Measurements from ENCODE around the gene PRPH2. TPM values are rescaled to one million over a fixed set of nuclear protein-coding genes. Genes with fewer than 3 reads are reported as not detected.
"Not testable (repeated sequence)": the region's sequence is repeated elsewhere in the genome, so short reads cannot be mapped to it uniquely, and the experiment has no call there.

The PRPH2 gene
- polyA plus RNA-seq, 3 donors = 1.8 to 3.8 (median 3.2) TPM

GRCh38 chr6:42742116-42742894 is 19.9 kb upstream of the PRPH2 start:
- DNase-seq (ENCODE audit: low read depth in 3 of 3, low spot score in 2 of 3) = no peak

GRCh38 chr6:42740725-42741124 is 18.3 kb upstream of the PRPH2 start:
- DNase-seq (ENCODE audit: low read depth in 3 of 3, low spot score in 2 of 3) = no peak

GRCh38 chr6:42735976-42736375 is 13.6 kb upstream of the PRPH2 start:
- DNase-seq (ENCODE audit: low read depth in 3 of 3, low spot score in 2 of 3) = no peak

- not testable (repeated sequence) for DNase-seq (ENCODE audit: low read depth in 3 of 3, low spot score in 2 of 3)
Measured at GRCh38 chr6:42733867-42734481, 11.6 kb upstream of the PRPH2 start.

- DNase-seq (ENCODE audit: low read depth in 3 of 3, low spot score in 2 of 3) = no peak
Measured at GRCh38 chr6:42729731-42730130, 7.3 kb upstream of the PRPH2 start.

- DNase-seq (ENCODE audit: low read depth in 3 of 3, low spot score in 2 of 3) = no peak
Measured at GRCh38 chr6:42727627-42728026, 5.2 kb upstream of the PRPH2 start.

GRCh38 chr6:42727087-42727611 is 4.8 kb upstream of the PRPH2 start:
- DNase-seq (ENCODE audit: low read depth in 3 of 3, low spot score in 2 of 3) = no peak

- peak in 1 of 3 donors; percentile 76 for DNase-seq (ENCODE audit: low read depth in 3 of 3, low spot score in 2 of 3)
Measured at GRCh38 chr6:42726485-42727086, 4.2 kb upstream of the PRPH2 start.

GRCh38 chr6:42726026-42726425 is 3.6 kb upstream of the PRPH2 start:
- no peak for DNase-seq (ENCODE audit: low read depth in 3 of 3, low spot score in 2 of 3)

- no peak for DNase-seq (ENCODE audit: low read depth in 3 of 3, low spot score in 2 of 3)
Measured at GRCh38 chr6:42724825-42725224, 2.4 kb upstream of the PRPH2 start.

GRCh38 chr6:42720739-42721138 is 1.7 kb downstream of the PRPH2 start:
- DNase-seq (ENCODE audit: low read depth in 3 of 3, low spot score in 2 of 3) = no peak

- DNase-seq (ENCODE audit: low read depth in 3 of 3, low spot score in 2 of 3) = no peak
Measured at GRCh38 chr6:42715871-42716270, 6.5 kb downstream of the PRPH2 start.

- DNase-seq (ENCODE audit: low read depth in 3 of 3, low spot score in 2 of 3) = no peak
Measured at GRCh38 chr6:42714098-42714761, 8.2 kb downstream of the PRPH2 start.

GRCh38 chr6:42711930-42712329 is 10.5 kb downstream of the PRPH2 start:
- no peak for DNase-seq (ENCODE audit: low read depth in 3 of 3, low spot score in 2 of 3)

- DNase-seq (ENCODE audit: low read depth in 3 of 3, low spot score in 2 of 3) = no peak
Measured at GRCh38 chr6:42710316-42710715, 12.1 kb downstream of the PRPH2 start.

GRCh38 chr6:42709871-42710270 is 12.5 kb downstream of the PRPH2 start:
- DNase-seq (ENCODE audit: low read depth in 3 of 3, low spot score in 2 of 3) = no peak

GRCh38 chr6:42708096-42708495 is 14.3 kb downstream of the PRPH2 start:
- no peak for DNase-seq (ENCODE audit: low read depth in 3 of 3, low spot score in 2 of 3)

GRCh38 chr6:42707595-42707994 is 14.8 kb downstream of the PRPH2 start:
- no peak for DNase-seq (ENCODE audit: low read depth in 3 of 3, low spot score in 2 of 3)

- no peak for DNase-seq (ENCODE audit: low read depth in 3 of 3, low spot score in 2 of 3)
Measured at GRCh38 chr6:42704937-42705374, 17.4 kb downstream of the PRPH2 start.

- peak; percentile 27 to 58 (median 27) for DNase-seq (ENCODE audit: low read depth in 3 of 3, low spot score in 2 of 3)
Measured at GRCh38 chr6:42704251-42704936, 18.0 kb downstream of the PRPH2 start.

All from right renal cortex interstitium (tissue), 3 donors.